22Rv1 (cell line): Measurements from ENCODE around the gene OPRM1.

Experiments used
- H3K27ac ChIP-seq: fragments of 450-650 bp; 2 replicates; pipeline ENCODE4 v1.5.1; 2017
- ZFX ChIP-seq: fragments of 450-650 bp; IDR thresholded peaks from 2 replicates; pipeline ENCODE4 v1.6.1; 2017; ENCODE audit warnings: antibody characterized with exemption, borderline replicate concordance
- TF ChIP-seq, protein P1 (sequence below): fragments of 450-650 bp; IDR thresholded peaks from 2 replicates; pipeline ENCODE4 v1.5.1; 2017; ENCODE audit warnings: mild to moderate bottlenecking

Gene OPRM1

GRCh38 chr6:154157706-154158105 lies 118.7 kb downstream of the OPRM1 start:
- TF ChIP-seq ZFX: no peak
- TF ChIP-seq, protein P1, sequence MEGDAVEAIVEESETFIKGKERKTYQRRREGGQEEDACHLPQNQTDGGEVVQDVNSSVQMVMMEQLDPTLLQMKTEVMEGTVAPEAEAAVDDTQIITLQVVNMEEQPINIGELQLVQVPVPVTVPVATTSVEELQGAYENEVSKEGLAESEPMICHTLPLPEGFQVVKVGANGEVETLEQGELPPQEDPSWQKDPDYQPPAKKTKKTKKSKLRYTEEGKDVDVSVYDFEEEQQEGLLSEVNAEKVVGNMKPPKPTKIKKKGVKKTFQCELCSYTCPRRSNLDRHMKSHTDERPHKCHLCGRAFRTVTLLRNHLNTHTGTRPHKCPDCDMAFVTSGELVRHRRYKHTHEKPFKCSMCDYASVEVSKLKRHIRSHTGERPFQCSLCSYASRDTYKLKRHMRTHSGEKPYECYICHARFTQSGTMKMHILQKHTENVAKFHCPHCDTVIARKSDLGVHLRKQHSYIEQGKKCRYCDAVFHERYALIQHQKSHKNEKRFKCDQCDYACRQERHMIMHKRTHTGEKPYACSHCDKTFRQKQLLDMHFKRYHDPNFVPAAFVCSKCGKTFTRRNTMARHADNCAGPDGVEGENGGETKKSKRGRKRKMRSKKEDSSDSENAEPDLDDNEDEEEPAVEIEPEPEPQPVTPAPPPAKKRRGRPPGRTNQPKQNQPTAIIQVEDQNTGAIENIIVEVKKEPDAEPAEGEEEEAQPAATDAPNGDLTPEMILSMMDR: no peak
- no peak overlapping the region for H3K27ac ChIP-seq

GRCh38 chr6:154159126-154159525 lies 120.1 kb downstream of the OPRM1 start:
- H3K27ac ChIP-seq: no peak overlapping the region
- no peak for TF ChIP-seq ZFX
- TF ChIP-seq, protein P1: no peak

DNA sequence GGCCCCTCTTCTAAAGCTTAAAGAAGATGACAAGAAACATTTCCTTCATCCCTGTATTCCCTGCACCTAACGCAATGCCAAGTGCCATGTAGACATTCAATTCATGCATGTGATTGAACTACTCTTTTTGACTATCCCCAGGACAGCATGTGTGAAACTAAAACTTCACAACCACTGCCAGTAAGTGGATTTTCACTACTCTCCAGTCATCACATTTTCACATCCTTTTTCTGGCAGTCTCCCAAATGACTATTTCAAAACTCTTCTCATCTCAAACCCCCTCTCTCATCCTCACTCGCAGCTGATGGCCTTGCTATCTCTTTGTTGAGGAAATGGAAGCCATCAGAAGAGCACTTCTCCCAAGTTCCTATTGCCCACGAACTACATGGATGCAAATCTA lies 122.6 kb downstream of the OPRM1 start:
- TF ChIP-seq ZFX: no peak
- TF ChIP-seq, protein P1: no peak

DNA sequence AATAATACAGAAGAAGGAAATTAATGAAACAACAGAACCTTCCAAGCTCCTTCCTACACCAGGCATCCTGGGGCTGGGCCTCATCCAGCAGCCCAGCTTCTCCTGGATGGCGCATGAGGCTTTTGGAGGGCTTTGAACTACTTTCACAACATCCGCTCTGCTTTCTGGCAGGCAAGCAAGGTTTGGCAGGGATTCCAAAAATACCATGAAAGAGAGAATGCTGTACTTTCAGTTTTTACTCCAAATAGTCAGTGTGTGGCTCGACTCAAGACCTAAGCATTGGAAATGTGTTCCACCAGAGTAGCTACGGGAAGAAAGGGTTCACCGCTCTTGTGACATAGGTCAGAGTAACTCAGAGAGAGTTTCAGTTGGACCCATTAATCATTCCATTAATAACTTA lies 125.4 kb downstream of the OPRM1 start:
- H3K27ac ChIP-seq: no peak overlapping the region
- TF ChIP-seq ZFX: no peak

More for the DNA sequence above, 122.6 kb downstream of the OPRM1 start:
- H3K27ac ChIP-seq: no peak overlapping the region

DNA sequence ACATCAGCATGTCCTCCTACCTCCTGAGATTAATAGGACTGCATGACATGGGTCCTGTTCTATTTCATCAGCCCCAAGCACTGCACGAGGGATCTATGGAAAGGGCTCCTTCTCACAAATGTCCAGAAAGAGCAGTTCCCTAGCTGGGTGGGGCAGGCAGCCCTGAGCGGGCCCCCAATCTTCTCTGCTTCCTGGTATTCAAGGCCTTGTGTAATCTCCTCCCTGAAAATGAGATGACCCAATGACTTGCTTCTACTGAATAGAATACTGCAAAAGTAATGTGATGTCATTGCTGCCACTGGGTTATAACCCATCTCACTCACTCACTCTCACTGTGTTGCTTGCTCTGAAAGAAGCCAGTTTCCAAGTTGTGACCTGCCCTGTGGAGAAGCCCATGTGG lies 126.4 kb downstream of the OPRM1 start:
- H3K27ac ChIP-seq: no peak overlapping the region
- TF ChIP-seq, protein P1: no peak

DNA sequence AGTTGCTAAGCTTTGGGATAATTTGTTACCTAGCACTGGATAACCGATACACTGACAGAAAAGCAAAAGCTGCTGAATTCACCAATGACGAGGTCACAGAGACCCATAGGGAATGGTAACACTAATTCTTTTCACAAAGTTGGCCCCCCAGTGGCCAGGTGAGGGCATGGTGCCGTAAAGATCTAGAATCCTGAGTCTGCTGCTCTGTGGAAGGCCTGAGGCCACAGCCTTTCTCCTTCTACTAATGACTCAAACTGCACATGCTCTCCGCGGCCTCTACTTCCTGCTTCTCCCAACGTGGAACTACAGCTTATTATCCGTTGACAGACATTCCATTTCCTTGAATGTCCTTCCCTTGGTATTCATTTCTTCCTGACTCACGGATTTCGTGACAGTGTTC lies 127.1 kb downstream of the OPRM1 start:
- no peak for TF ChIP-seq ZFX
- TF ChIP-seq, protein P1: peak; percentile 32
- no peak overlapping the region for H3K27ac ChIP-seq

DNA sequence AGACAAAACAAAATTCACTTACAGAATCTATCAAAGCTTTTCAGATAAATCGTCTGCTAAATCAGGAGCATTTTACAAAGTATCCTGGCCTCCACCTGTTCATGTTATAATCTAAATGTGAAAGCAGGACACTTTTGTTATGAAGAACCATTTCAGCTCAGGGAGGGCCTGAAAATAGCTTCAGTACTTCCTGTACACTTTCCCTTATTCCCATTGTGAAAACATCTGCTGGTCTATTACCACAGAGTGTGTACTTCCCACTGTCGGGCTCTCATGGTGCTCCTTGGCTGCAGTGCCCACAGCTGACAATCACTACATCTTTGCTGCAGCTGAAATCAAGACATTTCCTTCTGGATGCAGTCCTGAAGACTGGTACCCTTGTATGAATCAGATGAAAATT lies 128.1 kb downstream of the OPRM1 start:
- peak overlapping the region; percentile 43 for H3K27ac ChIP-seq
- no peak for TF ChIP-seq ZFX
- TF ChIP-seq, protein P1: no peak

DNA sequence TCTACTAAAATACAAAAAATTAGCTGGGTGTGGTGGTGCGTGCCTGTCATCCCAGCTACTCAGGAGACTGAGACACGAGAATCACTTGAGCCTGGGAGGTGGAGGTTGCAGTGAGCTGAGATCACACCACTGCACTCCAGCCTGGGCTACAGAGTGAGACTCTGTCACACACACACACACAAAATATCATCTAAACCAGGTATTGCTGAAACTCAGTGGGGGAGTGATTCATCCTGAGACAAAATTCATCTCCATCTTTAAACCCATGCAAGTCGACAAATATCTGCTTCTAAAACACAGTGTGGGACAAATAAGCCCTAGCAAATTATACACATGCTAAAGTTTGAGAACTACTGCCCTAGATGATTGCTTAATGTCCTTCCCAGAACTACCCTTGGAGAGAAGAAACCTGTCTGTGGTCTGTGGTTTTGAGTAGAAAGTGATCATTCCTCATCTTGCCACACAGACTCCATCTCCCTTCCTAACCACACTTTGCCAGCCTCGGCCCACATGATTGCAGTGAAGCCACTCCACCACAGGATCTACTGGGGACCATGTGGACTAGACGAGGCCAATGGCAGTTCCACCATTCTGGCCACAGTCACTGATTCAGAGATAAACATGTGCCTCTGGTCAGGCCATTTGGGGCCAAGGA lies 130.3 kb downstream of the OPRM1 start:
- TF ChIP-seq ZFX: no peak
- TF ChIP-seq, protein P1: no peak
- no peak overlapping the region for H3K27ac ChIP-seq
